ENCODE data around the gene SELENON. TPM values are rescaled to one million over a fixed set of nuclear protein-coding genes. Genes with fewer than 3 reads are reported as not detected.

SELENON gene
- total and polyA plus RNA-seq, 2 of the 13 experiments (the other 11 are each of a cell fraction or from before 2014, with no cell fraction given), result 3.8 to 8.0 TPM

GRCh38 chr1:25814549-25815087, 14.6 kb downstream of the SELENON start (continued):
- TF ChIP-seq ZBTB42 (CRISPR knock-in tag; IDR thresholded peaks at IDR 0.05) (no peak), ZNF10 (CRISPR knock-in tag; IDR thresholded peaks at IDR 0.05; ENCODE audit: borderline replicate concordance, low read depth) (no peak)
- TF ChIP-seq, protein P1, sequence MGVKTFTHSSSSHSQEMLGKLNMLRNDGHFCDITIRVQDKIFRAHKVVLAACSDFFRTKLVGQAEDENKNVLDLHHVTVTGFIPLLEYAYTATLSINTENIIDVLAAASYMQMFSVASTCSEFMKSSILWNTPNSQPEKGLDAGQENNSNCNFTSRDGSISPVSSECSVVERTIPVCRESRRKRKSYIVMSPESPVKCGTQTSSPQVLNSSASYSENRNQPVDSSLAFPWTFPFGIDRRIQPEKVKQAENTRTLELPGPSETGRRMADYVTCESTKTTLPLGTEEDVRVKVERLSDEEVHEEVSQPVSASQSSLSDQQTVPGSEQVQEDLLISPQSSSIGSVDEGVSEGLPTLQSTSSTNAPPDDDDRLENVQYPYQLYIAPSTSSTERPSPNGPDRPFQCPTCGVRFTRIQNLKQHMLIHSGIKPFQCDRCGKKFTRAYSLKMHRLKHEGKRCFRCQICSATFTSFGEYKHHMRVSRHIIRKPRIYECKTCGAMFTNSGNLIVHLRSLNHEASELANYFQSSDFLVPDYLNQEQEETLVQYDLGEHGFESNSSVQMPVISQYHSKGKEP (CRISPR knock-in tag; IDR thresholded peaks at IDR 0.05), result no peak

DNA sequence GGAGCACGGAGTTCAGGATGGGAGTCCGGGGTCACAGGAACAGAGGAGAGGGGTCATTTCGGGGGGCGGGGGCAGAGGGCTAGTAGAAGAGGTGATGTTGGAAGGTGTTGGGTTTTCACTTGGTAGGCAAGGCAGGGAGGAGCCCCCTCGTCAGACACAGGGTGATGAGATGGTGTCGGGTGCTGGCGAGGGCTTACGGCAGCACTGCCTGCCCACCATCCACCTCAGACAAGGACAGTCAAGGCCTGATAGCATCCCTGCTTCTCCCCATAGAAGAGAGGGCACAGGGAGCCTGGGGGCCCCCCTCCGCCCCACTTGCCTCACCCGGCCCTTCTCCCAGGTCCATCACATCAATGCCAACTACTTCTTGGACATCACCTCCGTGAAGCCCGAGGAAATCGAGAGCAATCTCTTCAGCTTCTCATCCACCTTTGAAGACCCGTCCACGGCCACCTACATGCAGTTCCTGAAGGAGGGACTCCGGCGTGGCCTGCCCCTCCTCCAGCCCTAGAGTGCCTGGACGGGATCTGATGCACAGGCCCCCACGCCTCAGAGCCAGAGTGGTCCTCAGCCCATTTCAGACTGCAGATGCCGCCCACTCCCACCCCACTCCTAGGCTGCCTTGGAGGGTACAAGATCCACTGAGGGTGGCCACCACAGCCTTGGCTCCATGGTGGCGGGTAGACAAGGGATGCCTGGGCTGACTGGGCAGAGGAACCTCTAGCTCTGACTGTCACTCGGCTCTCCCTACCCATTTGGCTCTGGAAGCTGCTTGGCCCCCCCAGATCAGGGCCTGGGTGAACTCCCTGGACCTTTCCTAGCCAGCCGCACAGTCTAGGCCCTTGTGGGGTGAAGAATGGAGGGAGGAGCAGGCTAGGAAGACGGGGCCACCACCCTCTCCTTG, 15.5 kb downstream of the SELENON start:
- Histone ChIP-seq H3K27ac (ENCODE audit: extremely low read length, insufficient read depth, low read length) (no peak overlapping the region), H3K9ac (ENCODE audit: insufficient read depth, low read depth, low read length) (no peak overlapping the region), H3K79me2 (ENCODE audit: insufficient read depth, low read length) (peaks cover 3% of the 10 kb centered on the region), H3K27me3 (ENCODE audit: control insufficient read depth in 1 of 2, insufficient read depth in 2 of 2, low read length in 2 of 2) (no peaks in the 10 kb centered on the region; a peak in 1 of 5 replicates), H3K4me2 (ENCODE audit: low read depth, low read length) (no peak overlapping the region), H3K9me3 (ENCODE audit: low read length) (no peaks in the 10 kb centered on the region), H2AFZ (ENCODE audit: low read length) (no peak overlapping the region), H3K4me3 (replicated peaks in 1 of 3; ENCODE audit: insufficient read depth in 1 of 3, low read depth in 2 of 3, low read length in 3 of 3) (no peak overlapping the region), H3K36me3 (replicated peaks in 1 of 2; ENCODE audit: control insufficient read depth in 1 of 2, insufficient read depth in 2 of 2, low read length in 2 of 2) (no peaks in the 10 kb centered on the region), H3K4me1 (ENCODE audit: insufficient read depth, low read length) (peaks cover 13% of the 10 kb centered on the region), H4K20me1 (ENCODE audit: insufficient read depth, low read length) (no peaks in the 10 kb centered on the region)
- intact Hi-C loops (cut with micrococcal nuclease; ENCODE audit: unreplicated experiment), result no loop called here
- in situ Hi-C loops (cut with HindIII; ENCODE audit: extremely low pct_ligation_motif_present, low pct_unique_long_range_greater_than_20kb), result loop anchor here (25.0 kb wide), 1 partner anchor 203 kb away; the partner anchor contains the start of gene MAN1C1
- no peak for DNase-seq (ENCODE audit: low spot score)
- BruUV-seq (replicated peaks), result no TSS peak
- no peak for TF ChIP-seq CHD4 (IDR thresholded peaks at IDR 0.05; ENCODE audit: borderline replicate concordance, low read length)
- TF ChIP-seq ZNF709 (CRISPR knock-in tag; IDR thresholded peaks at IDR 0.05), result no peak
- TF ChIP-seq TCF7L2 (IDR thresholded peaks at IDR 0.05; ENCODE audit: low read depth, low read length), result no peak
- no peak for TF ChIP-seq ZC3H4 (CRISPR knock-in tag; IDR thresholded peaks at IDR 0.05; ENCODE audit: borderline replicate concordance)
- no peak for TF ChIP-seq FOXP4 (CRISPR knock-in tag; IDR thresholded peaks at IDR 0.05)
- TF ChIP-seq SMAD9 (CRISPR knock-in tag; IDR thresholded peaks at IDR 0.05), result no peak
- no peak for TF ChIP-seq DNMT1 (CRISPR knock-in tag; IDR thresholded peaks at IDR 0.05)
- WGBS (ENCODE audit: low lambda C conversion rate), result 93% methylated on average over 18 of the region's 24 CpGs
- no peak for FAIRE-seq
- ATAC-seq, result no peak
- CTCF ChIA-PET (ENCODE audit: low intra/inter-chr PET ratio, low total read pairs), result no interaction called here
- POLR2A ChIA-PET, result no interaction called here
